ENCODE data around the gene CDIPT.

DNA sequence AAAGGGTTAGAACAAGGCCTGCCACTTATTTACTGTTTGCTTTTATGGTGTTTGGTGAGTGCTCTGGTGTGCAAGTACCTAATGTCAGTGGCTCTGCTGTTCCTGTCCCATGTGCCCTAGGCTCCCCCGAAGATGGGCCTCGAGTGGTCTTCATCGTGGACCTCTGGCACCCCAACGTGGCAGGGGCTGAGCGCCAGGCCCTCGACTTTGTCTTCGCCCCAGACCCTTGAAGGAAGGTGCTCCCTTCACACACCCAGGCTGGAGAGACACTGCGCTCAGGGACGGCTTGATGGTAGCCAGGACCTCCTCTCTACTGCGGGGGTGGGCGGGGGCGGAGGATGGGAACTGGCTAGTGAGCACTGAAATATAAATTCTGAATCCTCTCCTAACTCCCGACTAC, 42.6 kb upstream of the CDIPT start:
- TF ChIP-seq, protein P1, sequence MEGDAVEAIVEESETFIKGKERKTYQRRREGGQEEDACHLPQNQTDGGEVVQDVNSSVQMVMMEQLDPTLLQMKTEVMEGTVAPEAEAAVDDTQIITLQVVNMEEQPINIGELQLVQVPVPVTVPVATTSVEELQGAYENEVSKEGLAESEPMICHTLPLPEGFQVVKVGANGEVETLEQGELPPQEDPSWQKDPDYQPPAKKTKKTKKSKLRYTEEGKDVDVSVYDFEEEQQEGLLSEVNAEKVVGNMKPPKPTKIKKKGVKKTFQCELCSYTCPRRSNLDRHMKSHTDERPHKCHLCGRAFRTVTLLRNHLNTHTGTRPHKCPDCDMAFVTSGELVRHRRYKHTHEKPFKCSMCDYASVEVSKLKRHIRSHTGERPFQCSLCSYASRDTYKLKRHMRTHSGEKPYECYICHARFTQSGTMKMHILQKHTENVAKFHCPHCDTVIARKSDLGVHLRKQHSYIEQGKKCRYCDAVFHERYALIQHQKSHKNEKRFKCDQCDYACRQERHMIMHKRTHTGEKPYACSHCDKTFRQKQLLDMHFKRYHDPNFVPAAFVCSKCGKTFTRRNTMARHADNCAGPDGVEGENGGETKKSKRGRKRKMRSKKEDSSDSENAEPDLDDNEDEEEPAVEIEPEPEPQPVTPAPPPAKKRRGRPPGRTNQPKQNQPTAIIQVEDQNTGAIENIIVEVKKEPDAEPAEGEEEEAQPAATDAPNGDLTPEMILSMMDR (IDR thresholded peaks at IDR 0.05; ENCODE audit: low read depth, low read length): no peak
- TF ChIP-seq EZH2phosphoT487 (IDR thresholded peaks at IDR 0.05; ENCODE audit: low read depth): no peak
